Panc1 (cell line): Measurements from ENCODE around the gene FBXO36. TPM values are rescaled to one million over a fixed set of nuclear protein-coding genes. Genes with fewer than 3 reads are reported as not detected.

Experiments used
- ATAC-seq: fragments of 200-7000 bp; cut with Tn5 transposase; 2 replicates; pipeline ENCODE4 v1.9.1; 2020; ENCODE audit warnings: mild to moderate bottlenecking, moderate library complexity
- BruUV-seq: library from RNA; stranded (reverse); fragments of 400-500 nt; replicated peaks from 2 replicates; lab custom pipeline; 2021; lab: Mats Ljungman, UMichigan
- CTCF ChIA-PET: fragments of 300-600 bp; sonication (Branson Sonifier 250); formaldehyde crosslinking; loops from one replicate; lab custom pipeline; 2022; ENCODE audit warnings: antibody characterized with exemption; lab: Charles Lee
- POLR2A ChIA-PET: fragments of 300-600 bp; sonication (Branson Sonifier 250); formaldehyde crosslinking; loops from one replicate; lab custom pipeline; 2022; ENCODE audit warnings: antibody characterized with exemption; lab: Charles Lee
- DNase-seq: peaks from one replicate; pipeline ENCODE4 v3.0.0-alpha.2; 2010; ENCODE audit warnings: low read depth, low spot score
- H3K27ac ChIP-seq: 2 replicates; pipeline ENCODE4 v1.5.1; 2011; ENCODE audit warnings: mild to moderate bottlenecking, low read length, inconsistent platforms
- H3K27me3 ChIP-seq: fragments of 200-500 bp; sonication (Bioruptor generic); 2 replicates; pipeline ENCODE4 v1.6.0; 2014; ENCODE audit warnings: low read length, inconsistent platforms; ENCODE audit not compliant: control insufficient read depth, insufficient read depth
- H3K36me3 ChIP-seq: fragments of 200-500 bp; sonication (Bioruptor generic); 2 replicates; pipeline ENCODE4 v1.5.1; 2014; ENCODE audit warnings: inconsistent platforms, mild to moderate bottlenecking, low read length, moderate library complexity; ENCODE audit not compliant: control insufficient read depth, insufficient read depth
- H3K4me1 ChIP-seq: 2 replicates; pipeline ENCODE4 v1.5.1; 2011; ENCODE audit warnings: inconsistent platforms, mild to moderate bottlenecking, low read length, moderate library complexity; ENCODE audit not compliant: control insufficient read depth, insufficient read depth
- H3K4me3 ChIP-seq, 2 experiments: 2 replicates each; pipeline ENCODE4 v1.5.1; 2011 to 2012; ENCODE audit warnings: low read depth in 2 of 2, low read length in 2 of 2, mild to moderate bottlenecking in 2 of 2, inconsistent platforms in 1 of 2, moderate library complexity in 1 of 2
- H3K9me3 ChIP-seq: fragments of 200-500 bp; sonication (Bioruptor generic); 2 replicates; pipeline ENCODE4 v1.5.1; 2014; ENCODE audit warnings: low read depth, mild to moderate bottlenecking, inconsistent platforms, low read length, moderate library complexity; ENCODE audit not compliant: control insufficient read depth, insufficient read depth
- CTCF ChIP-seq: fragments of 450-650 bp; IDR thresholded peaks from 2 replicates; pipeline ENCODE4 v1.5.1; 2017; ENCODE audit warnings: mild to moderate bottlenecking
- POLR2AphosphoS5 ChIP-seq: IDR thresholded peaks from 2 replicates; pipeline ENCODE4 v1.6.1; 2012; ENCODE audit warnings: mild to moderate bottlenecking, low read depth, low read length, moderate library complexity
- SIN3A ChIP-seq: IDR thresholded peaks from 2 replicates; pipeline ENCODE4 v1.6.1; 2012; ENCODE audit warnings: low read depth, mild to moderate bottlenecking, low read length, moderate library complexity, borderline replicate concordance; ENCODE audit not compliant: insufficient read depth
- TCF7L2 ChIP-seq: IDR thresholded peaks from 2 replicates; pipeline ENCODE4 v1.6.1; 2011; ENCODE audit warnings: mild to moderate bottlenecking, low read depth, low read length, inconsistent platforms
- in situ Hi-C: cut with HindIII; loops from 2 replicates; pipeline ENCODE4 v1.10.0; 2016; ENCODE audit warnings: low sequenced_read_pairs, low pct_unique_long_range_greater_than_20kb
- intact Hi-C: fragments of 100-400 bp; cut with micrococcal nuclease; formaldehyde crosslinking; loops from one replicate; pipeline ENCODE4 v1.10.0; 2022; ENCODE audit not compliant: unreplicated experiment
- total RNA-seq: library from RNA; stranded (reverse); gene quantifications from one replicate; pipeline ENCODE4 v1.2.1, GENCODE V29; 2021; ENCODE audit not compliant: unreplicated experiment
- TF ChIP-seq, protein P1 (sequence below), 2 experiments: IDR thresholded peaks; 2 replicates each; pipeline ENCODE4 v1.6.1; 2011 to 2012; ENCODE audit warnings: low read depth in 2 of 2, control low read depth in 1 of 2, low read length in 1 of 2, mild to moderate bottlenecking in 1 of 2, moderate library complexity in 1 of 2; ENCODE audit not compliant: insufficient read depth in 1 of 2

FBXO36 gene
- total RNA-seq, 1 experiment from 2014 or later = 3.9 TPM

GRCh38 chr2:230052299-230052698 is 130.0 kb downstream of the FBXO36 start:
- Histone ChIP-seq H3K9me3 (no peaks in the 10 kb centered on the region), H3K4me1 (peaks cover 5% of the 10 kb centered on the region; the same call in 1 of the 2 replicates), H3K27me3 (no peaks in the 10 kb centered on the region), H3K4me3 (no peak overlapping the region), H3K36me3 (no peaks in the 10 kb centered on the region), H3K27ac (no peak overlapping the region)
- POLR2A ChIA-PET = no interaction called here
- ATAC-seq = no peak
- DNase-seq = no peak
- TF ChIP-seq, protein P1, sequence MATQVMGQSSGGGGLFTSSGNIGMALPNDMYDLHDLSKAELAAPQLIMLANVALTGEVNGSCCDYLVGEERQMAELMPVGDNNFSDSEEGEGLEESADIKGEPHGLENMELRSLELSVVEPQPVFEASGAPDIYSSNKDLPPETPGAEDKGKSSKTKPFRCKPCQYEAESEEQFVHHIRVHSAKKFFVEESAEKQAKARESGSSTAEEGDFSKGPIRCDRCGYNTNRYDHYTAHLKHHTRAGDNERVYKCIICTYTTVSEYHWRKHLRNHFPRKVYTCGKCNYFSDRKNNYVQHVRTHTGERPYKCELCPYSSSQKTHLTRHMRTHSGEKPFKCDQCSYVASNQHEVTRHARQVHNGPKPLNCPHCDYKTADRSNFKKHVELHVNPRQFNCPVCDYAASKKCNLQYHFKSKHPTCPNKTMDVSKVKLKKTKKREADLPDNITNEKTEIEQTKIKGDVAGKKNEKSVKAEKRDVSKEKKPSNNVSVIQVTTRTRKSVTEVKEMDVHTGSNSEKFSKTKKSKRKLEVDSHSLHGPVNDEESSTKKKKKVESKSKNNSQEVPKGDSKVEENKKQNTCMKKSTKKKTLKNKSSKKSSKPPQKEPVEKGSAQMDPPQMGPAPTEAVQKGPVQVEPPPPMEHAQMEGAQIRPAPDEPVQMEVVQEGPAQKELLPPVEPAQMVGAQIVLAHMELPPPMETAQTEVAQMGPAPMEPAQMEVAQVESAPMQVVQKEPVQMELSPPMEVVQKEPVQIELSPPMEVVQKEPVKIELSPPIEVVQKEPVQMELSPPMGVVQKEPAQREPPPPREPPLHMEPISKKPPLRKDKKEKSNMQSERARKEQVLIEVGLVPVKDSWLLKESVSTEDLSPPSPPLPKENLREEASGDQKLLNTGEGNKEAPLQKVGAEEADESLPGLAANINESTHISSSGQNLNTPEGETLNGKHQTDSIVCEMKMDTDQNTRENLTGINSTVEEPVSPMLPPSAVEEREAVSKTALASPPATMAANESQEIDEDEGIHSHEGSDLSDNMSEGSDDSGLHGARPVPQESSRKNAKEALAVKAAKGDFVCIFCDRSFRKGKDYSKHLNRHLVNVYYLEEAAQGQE (IDR thresholded peaks at IDR 0.05; ENCODE audit: insufficient read depth in 1 of 2, low read depth in 2 of 2, low read length in 1 of 2) = no peak
- TF ChIP-seq TCF7L2 = no peak
- no peak for TF ChIP-seq POLR2AphosphoS5
- TF ChIP-seq CTCF = no peak
- TF ChIP-seq SIN3A = no peak
- CTCF ChIA-PET = no interaction called here
- no TSS peak for BruUV-seq
- in situ Hi-C loops (no loop called here), intact Hi-C loops (no loop called here)

DNA sequence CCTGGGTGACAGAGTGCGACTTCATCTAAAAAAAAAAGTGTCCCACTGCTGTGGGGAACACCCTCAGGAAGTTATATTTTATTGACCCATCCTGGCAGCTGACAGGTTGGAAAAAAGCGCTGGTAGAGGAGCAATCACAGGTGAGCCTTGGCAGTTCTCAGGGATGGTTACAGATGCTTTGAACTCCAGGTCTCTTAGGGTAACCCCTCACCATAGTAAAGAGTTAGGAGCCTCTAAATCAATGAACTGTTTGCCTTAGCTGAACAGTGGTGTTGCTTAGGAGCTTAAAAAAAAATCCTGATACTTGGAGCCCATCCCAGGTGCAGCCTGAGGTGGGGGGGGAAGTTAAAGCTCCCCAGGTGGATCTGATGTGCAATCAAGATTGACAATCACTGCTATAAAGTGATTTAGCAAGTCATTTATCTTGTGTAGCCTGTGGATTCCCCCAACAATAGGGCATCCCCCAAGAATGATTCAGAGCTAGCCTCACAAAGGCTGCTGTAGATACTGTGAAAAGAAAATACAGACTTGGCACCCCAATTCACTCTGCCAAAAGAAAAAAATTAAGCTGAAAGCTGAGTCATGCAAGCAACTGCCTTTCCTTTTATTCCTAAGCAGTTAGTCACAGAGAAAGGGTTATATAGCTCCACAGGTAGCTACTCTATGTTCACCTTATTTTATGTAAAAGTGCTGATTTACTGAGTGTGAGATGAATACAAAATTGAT is 131.6 kb downstream of the FBXO36 start:
- Histone ChIP-seq H3K4me3 (no peak overlapping the region), H3K4me1 (peaks cover 5% of the 10 kb centered on the region; the same call in 1 of the 2 replicates), H3K27ac (no peak overlapping the region), H3K9me3 (no peaks in the 10 kb centered on the region), H3K27me3 (no peaks in the 10 kb centered on the region), H3K36me3 (no peaks in the 10 kb centered on the region)
- DNase-seq (no peak), ATAC-seq (peak; percentile 60)
- intact Hi-C loops = no loop called here
- ChIA-PET CTCF (interaction anchor here (0.6 to 1.2 kb wide), 2 partner anchors 12 to 13 kb away, joined by 7 to 9 read pairs; no protein-coding TSS in a partner anchor), POLR2A (interaction anchor here (0.6 kb wide), 1 partner anchor 466 kb away, joined by 3 read pairs; no protein-coding TSS in a partner anchor)
- BruUV-seq = no TSS peak
- in situ Hi-C loops = no loop called here
- TF ChIP-seq SIN3A (no peak), POLR2AphosphoS5 (no peak), CTCF (no peak), TCF7L2 (no peak)
- TF ChIP-seq, protein P1 (IDR thresholded peaks at IDR 0.05; ENCODE audit: insufficient read depth in 1 of 2, low read depth in 2 of 2, low read length in 1 of 2) = no peak
